Thyroid gland (tissue), 4 donors: ENCODE results near the gene UBE3A. TPM values are rescaled to one million over a fixed set of nuclear protein-coding genes. Genes with fewer than 3 reads are reported as not detected.

Experiments used
- DNase-seq, 2 donors: peaks; one replicate each; pipeline ENCODE4 v3.0.0-alpha.2; 2019
- H3K27ac ChIP-seq, 3 donors: fragments of 200-600 bp; sonication (generic); 1 replicate in 2 of 3; 2 replicates in 1 of 3; pipeline ENCODE4 v1.5.1; 2016 to 2019; ENCODE audit warnings: mild to moderate bottlenecking in 1 of 3, moderate library complexity in 1 of 3
- H3K27me3 ChIP-seq: fragments of 200-600 bp; sonication (generic); one replicate; pipeline ENCODE4 v1.5.1; 2019
- H3K36me3 ChIP-seq, 2 donors: fragments of 200-600 bp; sonication (generic); one replicate each; pipeline ENCODE4 v1.5.1; 2016 to 2019
- H3K4me1 ChIP-seq, 2 donors: fragments of 200-600 bp; sonication (generic); one replicate each; pipeline ENCODE4 v1.5.1; 2017 to 2019
- H3K4me3 ChIP-seq, 3 donors: fragments of 200-600 bp; sonication (generic); replicated peaks in 1 of 3; 1 replicate in 2 of 3; 2 replicates in 1 of 3; pipeline ENCODE4 v1.5.1; 2016; ENCODE audit warnings: mild to moderate bottlenecking in 1 of 3
- H3K9me3 ChIP-seq: fragments of 200-600 bp; sonication (generic); one replicate; pipeline ENCODE4 v1.5.1; 2017
- CTCF ChIP-seq, 6 experiments: fragments of 200-600 bp in 3 of 6; fragments of 450-650 bp in 3 of 6; sonication (generic) in 3 of 6; IDR thresholded peaks; one replicate each; pipeline ENCODE4 v1.5.1; 2016 to 2019; ENCODE audit warnings: antibody characterized with exemption in 6 of 6, mild to moderate bottlenecking in 2 of 6, inconsistent platforms in 1 of 6, moderate library complexity in 1 of 6
- POLR2A ChIP-seq, 2 donors: fragments of 450-650 bp; IDR thresholded peaks; one replicate each; pipeline ENCODE4 v1.6.1; 2017; ENCODE audit warnings: antibody characterized with exemption in 2 of 2, mild to moderate bottlenecking in 2 of 2, moderate library complexity in 1 of 2
- WGBS, 2 donors: methylation state at CpG; one replicate each; pipeline ENCODE4 v1.1.5; 2017; 5-methylcytosine and 5-hydroxymethylcytosine counted together
- intact Hi-C: fragments of 100-400 bp; cut with DNase I; formaldehyde crosslinking; loops from one replicate; pipeline ENCODE4 v1.15.1; 2023
- total RNA-seq, 4 donors: library from RNA; depleted of rRNA; stranded (reverse); fragments of >200 nt; gene quantifications; one replicate each; pipeline ENCODE4 v1.2.3, GENCODE V29; 2016

The UBE3A gene
- total RNA-seq, 4 donors from 2014 or later = 88.6 to 140 (median 106) TPM

- Histone ChIP-seq H3K27me3 (no peaks in the 10 kb centered on the region), H3K4me3 (no peak overlapping the region), H3K36me3 (peaks cover 0 to 10% of the 10 kb centered on the region in 2 donors), H3K27ac (no peak overlapping the region), H3K9me3 (no peaks in the 10 kb centered on the region), H3K4me1 (peaks cover 1 to 9% of the 10 kb centered on the region in 2 donors)
- 92 to 100% methylated on average over 1 to 2 of the region's 2 CpGs for WGBS, 2 donors
- no peak for DNase-seq
- intact Hi-C loops = no loop called here
- TF ChIP-seq CTCF (IDR thresholded peaks at IDR 0.05) (no peak), POLR2A (IDR thresholded peaks at IDR 0.05) (no peak)
Observed at GRCh38 chr15:25402342-25402741, 36.5 kb downstream of the UBE3A start.

DNA sequence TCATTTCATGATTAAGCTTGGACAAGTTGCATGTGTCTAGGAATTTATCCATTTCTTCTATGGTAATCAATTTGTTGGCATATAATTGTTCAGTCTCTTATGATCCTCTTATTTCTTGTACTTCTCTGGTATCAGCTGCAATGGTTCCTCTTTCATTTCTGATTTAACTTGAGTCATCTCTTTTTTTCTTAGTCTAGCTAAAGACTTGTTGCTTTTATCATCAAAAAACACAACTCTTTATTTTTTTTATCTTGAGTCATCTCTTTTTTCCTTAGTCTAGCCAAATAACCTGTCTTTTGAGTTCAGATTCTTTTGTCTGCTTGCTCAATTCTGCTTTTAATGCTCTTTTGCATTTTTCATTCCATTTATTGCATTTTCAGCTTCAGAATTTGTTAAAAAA, 37.3 kb downstream of the UBE3A start:
- no peak for DNase-seq
- intact Hi-C loops = no loop called here
- no peak for TF ChIP-seq CTCF (IDR thresholded peaks at IDR 0.05)
- TF ChIP-seq POLR2A (IDR thresholded peaks at IDR 0.05) = no peak
- peaks cover 0 to 10% of the 10 kb centered on the region in 2 donors for H3K36me3 ChIP-seq
- H3K9me3 ChIP-seq = no peaks in the 10 kb centered on the region
- H3K4me3 ChIP-seq = no peak overlapping the region
- H3K4me1 ChIP-seq = peaks cover 6 to 9% of the 10 kb centered on the region in 2 donors
- H3K27me3 ChIP-seq = no peaks in the 10 kb centered on the region
- no peak overlapping the region for H3K27ac ChIP-seq

- Histone ChIP-seq H3K27ac (no peak overlapping the region), H3K9me3 (no peaks in the 10 kb centered on the region), H3K27me3 (no peaks in the 10 kb centered on the region), H3K36me3 (peaks cover 0 to 5% of the 10 kb centered on the region in 2 donors), H3K4me1 (peaks cover 7 to 25% of the 10 kb centered on the region in 2 donors), H3K4me3 (no peak overlapping the region)
- DNase-seq = no peak
- intact Hi-C loops = no loop called here
- TF ChIP-seq CTCF (IDR thresholded peaks at IDR 0.05) = no peak
- TF ChIP-seq POLR2A (IDR thresholded peaks at IDR 0.05) = no peak
Observed at GRCh38 chr15:25397100-25397499, 41.7 kb downstream of the UBE3A start.

- no peaks in the 10 kb centered on the region for H3K9me3 ChIP-seq
- no peaks in the 10 kb centered on the region for H3K36me3 ChIP-seq
- H3K27ac ChIP-seq = no peak overlapping the region
- intact Hi-C loops = no loop called here
- no peak overlapping the region for H3K4me3 ChIP-seq
- WGBS, 2 donors = 68 to 79% methylated on average over 2 of the region's 2 CpGs
- TF ChIP-seq POLR2A (IDR thresholded peaks at IDR 0.05) = no peak
- TF ChIP-seq CTCF (IDR thresholded peaks at IDR 0.05) = no peak
- H3K27me3 ChIP-seq = no peaks in the 10 kb centered on the region
- DNase-seq = no peak
- peaks cover 11 to 25% of the 10 kb centered on the region in 2 donors for H3K4me1 ChIP-seq
Observed at GRCh38 chr15:25394898-25395297, 43.9 kb downstream of the UBE3A start.

DNA sequence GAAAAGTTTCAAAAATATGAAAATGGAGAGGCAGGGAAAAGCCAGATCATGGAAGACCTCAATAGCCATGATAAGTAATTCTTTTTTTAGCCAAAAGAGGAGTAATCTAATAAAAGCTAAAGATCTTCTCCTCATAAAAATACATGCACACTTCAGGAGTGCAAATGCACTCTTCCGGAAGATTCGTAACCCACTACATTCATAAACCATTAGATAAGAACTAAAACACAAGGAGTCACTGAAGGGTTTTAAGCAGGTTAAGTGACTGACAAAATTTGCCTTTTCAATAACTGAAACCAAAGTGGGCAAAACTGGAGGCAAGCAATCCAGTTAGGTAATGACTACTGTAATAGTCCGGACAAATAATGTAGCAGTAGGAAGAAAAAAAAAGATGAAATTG, 46.0 kb downstream of the UBE3A start:
- Histone ChIP-seq H3K27ac (no peak overlapping the region), H3K4me1 (peaks cover 11 to 25% of the 10 kb centered on the region in 2 donors), H3K27me3 (no peaks in the 10 kb centered on the region), H3K4me3 (no peak overlapping the region), H3K36me3 (no peaks in the 10 kb centered on the region), H3K9me3 (no peaks in the 10 kb centered on the region)
- WGBS, 2 donors = 91 to 92% methylated on average over 3 of the region's 3 CpGs
- TF ChIP-seq POLR2A (IDR thresholded peaks at IDR 0.05) (no peak), CTCF (IDR thresholded peaks at IDR 0.05) (no peak)
- DNase-seq = no peak
- intact Hi-C loops = no loop called here
